GM21619 (cell line): ENCODE data around the gene PHACTR1.

Source experiments
- ATAC-seq: cut with Tn5 transposase; IDR thresholded peaks from one replicate; pipeline ENCODE4 v1.9.1; 2021; ENCODE audit not compliant: unreplicated experiment

PHACTR1 gene

GRCh38 chr6:13094781-13095425 is 378.3 kb downstream of the PHACTR1 start:
- no peak for ATAC-seq

DNA sequence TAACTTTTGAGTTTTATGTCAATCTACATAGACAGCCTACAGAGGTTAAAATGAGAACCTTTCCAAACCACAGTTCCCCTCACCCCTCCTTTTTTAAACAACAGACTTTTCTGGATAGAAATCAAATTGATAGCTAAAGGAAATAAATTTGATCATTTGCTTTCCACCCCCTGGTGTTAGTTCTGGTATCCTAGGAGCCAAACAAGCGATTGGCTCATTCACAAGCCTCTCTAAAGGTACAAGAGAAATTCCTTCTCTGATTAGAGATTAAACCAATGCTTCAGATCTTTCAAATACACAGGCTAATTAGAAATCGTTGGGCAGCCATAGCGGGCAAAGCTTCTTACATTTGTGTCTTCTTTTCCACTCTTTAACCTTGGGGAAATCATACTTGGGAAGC is 379.5 kb downstream of the PHACTR1 start:
- no peak for ATAC-seq

DNA sequence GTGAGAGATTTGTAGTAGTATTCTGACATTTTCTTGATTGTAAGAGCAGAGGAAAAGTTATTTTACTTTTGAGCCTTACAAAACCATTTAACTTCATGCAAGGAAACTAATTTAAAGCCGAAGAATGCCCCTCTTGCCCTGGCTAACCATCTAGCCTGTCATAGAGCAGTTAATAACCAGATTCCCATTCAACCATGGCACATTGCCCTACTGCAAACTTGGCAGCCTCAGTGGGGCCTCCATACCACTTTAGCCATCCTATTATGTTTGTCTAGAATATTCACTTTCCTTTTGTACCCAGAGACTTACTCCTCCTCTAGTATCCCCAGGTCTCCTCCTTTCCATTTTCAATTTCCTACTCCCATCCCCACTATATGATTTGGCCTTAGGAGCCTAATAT is 380.9 kb downstream of the PHACTR1 start:
- no peak for ATAC-seq

GRCh38 chr6:13098006-13098405 is 381.4 kb downstream of the PHACTR1 start:
- no peak for ATAC-seq

GRCh38 chr6:13098793-13099570 is 382.4 kb downstream of the PHACTR1 start:
- no peak for ATAC-seq

DNA sequence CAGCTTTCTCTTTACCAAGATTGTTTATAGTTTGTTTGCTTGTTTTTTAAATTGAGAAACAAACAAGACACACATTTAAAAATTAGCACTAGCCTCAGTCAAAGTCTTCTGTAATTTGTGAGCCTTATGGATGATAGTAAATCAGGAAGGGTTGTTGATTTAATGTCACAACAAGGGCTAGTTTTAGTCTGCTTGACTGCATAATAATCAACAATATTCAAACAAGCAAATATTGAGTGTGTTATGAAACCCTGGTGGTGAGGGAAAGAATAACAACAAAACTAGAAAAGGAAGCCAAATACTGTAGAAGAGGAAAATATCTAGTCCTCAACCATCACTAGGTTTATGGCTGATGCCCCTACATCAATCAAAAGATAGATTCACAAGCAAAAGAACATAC is 383.2 kb downstream of the PHACTR1 start:
- ATAC-seq = no peak

- no peak for ATAC-seq
Observed at GRCh38 chr6:13101409-13101808, 384.8 kb downstream of the PHACTR1 start.

DNA sequence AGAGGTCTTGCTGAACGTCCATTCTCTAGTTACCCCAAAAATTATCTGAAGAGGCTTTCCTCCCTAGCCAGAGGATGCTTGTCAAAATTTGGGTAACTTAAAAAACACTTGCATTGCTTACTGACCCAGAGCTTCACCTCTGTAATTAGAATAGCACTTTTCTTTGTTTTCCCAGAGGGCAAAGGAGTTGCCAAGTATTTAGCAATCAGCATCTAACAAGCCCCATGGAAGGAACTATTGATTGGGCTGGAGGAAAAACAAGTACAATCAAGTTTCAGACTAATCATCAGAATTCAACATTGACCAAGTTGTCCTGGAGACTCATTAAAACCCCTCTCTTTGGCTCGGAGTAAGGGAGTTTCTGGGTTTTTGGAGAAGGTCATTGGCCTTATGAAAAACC is 385.4 kb downstream of the PHACTR1 start:
- no peak for ATAC-seq

- ATAC-seq = no peak
Observed at GRCh38 chr6:13103169-13103568, 386.6 kb downstream of the PHACTR1 start.

GRCh38 chr6:13105139-13105538 is 388.6 kb downstream of the PHACTR1 start:
- ATAC-seq = no peak

DNA sequence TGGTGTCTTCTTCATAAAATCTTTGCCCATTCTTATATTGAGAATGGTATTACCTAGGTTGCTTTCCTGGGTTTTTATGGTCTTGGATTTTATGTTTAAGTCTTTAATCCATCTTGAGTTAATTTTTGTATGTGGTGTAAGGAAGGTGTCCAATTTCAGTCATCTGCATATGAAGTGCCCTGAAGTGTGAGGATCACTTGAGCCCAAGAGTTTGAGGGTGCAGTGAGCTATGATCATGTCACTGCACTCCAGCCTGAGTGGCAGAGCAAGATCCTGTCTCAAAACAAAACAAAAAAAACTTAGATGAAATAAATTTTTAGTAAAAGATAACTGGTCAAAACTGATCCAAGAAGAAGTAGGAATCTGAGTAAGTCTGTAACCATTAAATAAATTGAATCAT is 396.4 kb downstream of the PHACTR1 start:
- ATAC-seq = no peak

DNA sequence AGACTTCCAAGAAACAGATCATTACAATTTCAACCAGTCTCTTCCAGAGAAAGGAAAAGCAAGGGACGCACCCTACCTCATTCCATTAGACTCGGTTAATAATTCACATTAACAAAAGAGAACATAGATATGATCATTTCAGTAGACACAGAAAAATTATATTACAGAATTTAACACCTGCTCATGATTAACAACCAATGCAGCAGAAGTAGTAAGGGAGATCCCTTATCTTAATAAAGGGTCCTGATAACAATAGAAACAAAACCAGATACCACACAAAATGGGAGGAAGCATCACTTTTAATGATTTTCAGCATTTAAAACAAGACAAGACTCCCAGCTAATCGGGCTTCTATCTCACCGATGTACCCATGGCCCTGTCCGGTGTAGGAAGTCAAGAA is 396.8 kb downstream of the PHACTR1 start:
- ATAC-seq = no peak

- ATAC-seq = no peak
Observed at GRCh38 chr6:13113981-13114593, 397.5 kb downstream of the PHACTR1 start.

GRCh38 chr6:13116155-13116554 is 399.6 kb downstream of the PHACTR1 start:
- no peak for ATAC-seq

- ATAC-seq = no peak
Observed at GRCh38 chr6:13117570-13117969, 401.0 kb downstream of the PHACTR1 start.

DNA sequence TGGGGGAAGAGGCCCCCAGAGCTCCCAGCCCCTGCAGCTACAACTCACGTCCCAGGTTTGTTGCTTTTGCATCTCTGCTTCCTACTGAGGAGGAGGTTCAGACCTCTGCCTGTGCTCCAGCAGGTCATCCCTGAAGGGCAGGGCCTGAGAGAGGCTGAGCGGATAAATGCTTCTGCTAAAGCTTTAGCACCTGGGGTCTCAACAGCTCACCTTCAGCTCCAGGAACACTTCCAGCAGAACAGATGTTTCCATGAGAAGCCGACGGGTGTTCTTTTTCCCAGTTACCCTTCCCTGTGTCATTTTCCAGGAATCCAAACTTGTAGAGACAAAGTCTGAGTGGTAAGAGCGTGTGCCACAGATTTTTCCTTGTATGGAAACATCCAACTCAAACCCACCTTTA is 403.0 kb downstream of the PHACTR1 start:
- no peak for ATAC-seq

DNA sequence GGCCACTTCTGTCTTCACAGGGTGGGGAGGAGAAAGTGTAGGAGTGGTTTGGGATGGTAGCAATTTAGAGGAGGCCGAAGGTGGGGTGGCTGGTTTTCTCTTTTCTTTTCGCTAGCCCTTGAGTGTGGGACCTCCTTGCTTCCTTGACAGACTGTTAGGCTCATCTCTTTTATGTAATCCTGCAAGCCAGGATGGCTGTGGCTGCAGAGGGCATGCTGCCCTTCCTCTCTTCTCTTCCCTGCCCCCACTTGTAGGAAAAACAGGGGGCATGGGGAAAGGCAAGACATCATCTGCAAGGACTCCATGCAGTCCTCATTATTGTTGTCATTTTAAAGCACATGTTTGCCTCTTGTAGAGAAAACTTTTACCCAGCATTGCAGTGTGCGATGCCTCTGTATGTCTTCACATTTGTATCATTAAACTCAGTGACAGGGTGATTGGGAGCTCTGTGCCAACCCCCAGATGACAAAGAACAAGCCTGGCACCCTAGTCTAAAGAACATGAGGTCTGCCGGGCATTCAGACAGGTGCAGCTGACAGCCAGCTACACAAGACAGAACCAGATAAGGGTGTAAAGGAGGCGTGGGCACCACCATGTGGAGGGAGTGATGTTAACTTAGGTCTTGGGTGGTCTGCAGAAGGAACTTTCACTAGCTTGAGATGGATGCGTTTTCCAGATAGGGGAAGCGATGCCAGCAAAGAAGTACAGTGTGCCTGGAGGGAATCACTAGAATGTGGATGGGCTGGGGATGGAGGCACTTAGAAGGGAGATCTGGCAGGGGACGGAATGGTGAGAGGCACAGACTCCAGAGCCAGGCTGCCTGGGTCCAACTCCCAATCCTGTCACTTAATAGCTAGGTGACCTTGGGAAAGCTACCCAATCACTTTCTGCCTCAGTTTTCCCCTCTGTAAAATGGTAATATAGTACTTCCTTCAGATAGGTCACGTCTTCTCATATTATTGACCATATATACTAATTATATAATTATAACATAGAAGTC is 404.2 kb downstream of the PHACTR1 start:
- no peak for ATAC-seq

DNA sequence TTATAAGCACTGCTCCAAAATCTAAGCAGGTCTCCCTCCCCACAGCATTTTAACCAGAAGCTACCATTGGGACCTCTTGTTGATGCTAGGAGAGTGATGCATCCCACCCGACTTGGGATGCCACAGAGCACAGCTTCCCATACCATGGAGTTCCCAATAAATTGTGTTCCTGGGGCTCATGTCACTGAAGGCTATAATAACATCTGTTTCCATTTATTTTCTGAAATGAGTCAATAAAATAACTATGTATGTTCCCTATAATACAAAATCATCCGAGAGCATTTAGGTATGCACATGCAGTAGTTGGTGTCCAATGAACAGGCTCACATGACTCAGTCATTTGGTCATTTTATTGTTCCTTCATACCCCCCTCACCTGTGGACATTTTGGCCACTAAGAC is 407.6 kb downstream of the PHACTR1 start:
- ATAC-seq = no peak

GRCh38 chr6:13125841-13126240 is 409.3 kb downstream of the PHACTR1 start:
- ATAC-seq = no peak

DNA sequence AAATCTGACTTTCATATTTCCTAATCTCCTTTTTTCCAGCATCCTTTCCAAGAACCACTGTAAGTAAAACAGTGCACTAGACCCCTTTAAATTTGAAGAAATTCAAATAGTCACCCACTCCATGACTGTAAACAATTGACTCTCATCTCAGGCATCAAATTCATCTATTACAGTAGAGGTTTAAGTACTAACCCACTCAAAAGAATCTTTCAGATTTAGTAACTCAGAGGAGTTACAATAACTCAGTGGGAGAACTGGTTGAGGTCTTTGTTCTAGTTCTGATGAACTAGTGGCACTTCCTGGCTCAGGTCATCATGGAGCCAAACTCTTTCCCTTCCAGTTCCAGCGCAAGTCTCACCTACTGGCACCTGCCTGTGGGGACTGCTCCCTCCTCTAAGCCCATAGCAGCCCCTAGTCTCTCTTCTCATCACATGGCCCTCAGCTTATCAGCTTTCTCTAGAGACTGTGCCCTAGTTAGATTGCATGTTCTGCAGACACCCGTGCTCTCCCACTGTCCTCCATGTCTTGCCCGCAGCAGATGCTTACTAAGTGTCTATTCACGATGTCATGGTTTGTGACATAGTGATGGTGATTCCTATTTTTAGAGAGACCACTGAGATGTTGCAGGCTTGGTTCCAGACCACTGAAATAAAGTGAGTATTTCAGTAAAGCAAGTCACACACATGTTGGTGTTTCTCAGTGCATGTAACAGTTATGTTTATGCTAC is 415.5 kb downstream of the PHACTR1 start:
- ATAC-seq = no peak
